Measurements from ENCODE around the gene ADRM1.

- TF ChIP-seq FOS (IDR thresholded peaks at IDR 0.05; ENCODE audit: borderline replicate concordance, extremely low read depth, insufficient read length) (no peak), SMC3 (IDR thresholded peaks at IDR 0.05; ENCODE audit: borderline replicate concordance, low read length) (no peak), SRF (IDR thresholded peaks at IDR 0.05; ENCODE audit: low read depth in 2 of 2, low read length in 2 of 2) (no peak), REST (IDR thresholded peaks at IDR 0.05; ENCODE audit: low read depth, low read length) (no peak), ELK1 (IDR thresholded peaks at IDR 0.05; ENCODE audit: low read depth, low read length) (no peak), BRCA1 (IDR thresholded peaks at IDR 0.05; ENCODE audit: low read depth, low read length) (no peak)
These were observed 15.9 kb downstream of the ADRM1 start for GRCh38 chr20:62318400-62319345.
